Activated CD4-positive, alpha-beta T cell treated with anti-CD3 and anti-CD28 coated beads, Interleukin-10, Interleukin-2, amounts not matched to agents 100 ng/mL and 50 ng/mL, durations not matched to agents 16 hours and 8 hours (primary cell): Measurements from ENCODE around the gene DCAF8.

ENCODE experiments used
- DNase-seq: peaks from one replicate; pipeline ENCODE4 v3.0.0-alpha.2; 2020

The DCAF8 gene

GRCh38 chr1:160197231-160197630 is 65.1 kb downstream of the DCAF8 start:
- no peak for DNase-seq

- DNase-seq = no peak
Observed at GRCh38 chr1:160196143-160196542, 66.2 kb downstream of the DCAF8 start.

- DNase-seq = no peak
Observed at GRCh38 chr1:160194737-160195059, 67.7 kb downstream of the DCAF8 start.

GRCh38 chr1:160193832-160194736 is 68.3 kb downstream of the DCAF8 start:
- DNase-seq = no peak

GRCh38 chr1:160193091-160193819 is 69.1 kb downstream of the DCAF8 start:
- peak; percentile 81 for DNase-seq

- no peak for DNase-seq
Observed at GRCh38 chr1:160192234-160192633, 70.1 kb downstream of the DCAF8 start.

GRCh38 chr1:160191756-160192155 is 70.6 kb downstream of the DCAF8 start:
- no peak for DNase-seq

GRCh38 chr1:160189649-160190625 is 72.4 kb downstream of the DCAF8 start, which contains the start of gene CASQ1:
TSS of gene CASQ1 (plus strand) at chr1:160190575. CDS start at chr1:160190752, 177 bp downstream.
- no peak for DNase-seq

GRCh38 chr1:160188341-160188740 is 74.0 kb downstream of the DCAF8 start:
- no peak for DNase-seq

GRCh38 chr1:160187407-160187806 is 74.9 kb downstream of the DCAF8 start:
- no peak for DNase-seq

GRCh38 chr1:160186729-160187128 is 75.6 kb downstream of the DCAF8 start:
- DNase-seq = no peak

GRCh38 chr1:160186246-160186645 is 76.1 kb downstream of the DCAF8 start:
- DNase-seq = no peak

GRCh38 chr1:160179336-160179735 is 83.0 kb downstream of the DCAF8 start:
- DNase-seq = no peak

GRCh38 chr1:160178731-160179130 is 83.6 kb downstream of the DCAF8 start:
- no peak for DNase-seq

- no peak for DNase-seq
Observed at GRCh38 chr1:160177667-160178066, 84.7 kb downstream of the DCAF8 start.

- DNase-seq = no peak
Observed at GRCh38 chr1:160177231-160177630, 85.1 kb downstream of the DCAF8 start.

GRCh38 chr1:160171980-160172379 is 90.4 kb downstream of the DCAF8 start:
- no peak for DNase-seq

- DNase-seq = no peak
Observed at GRCh38 chr1:160171354-160171753, 91.0 kb downstream of the DCAF8 start.

GRCh38 chr1:160169553-160170399 is 92.6 kb downstream of the DCAF8 start:
- DNase-seq = peak; percentile 47

- DNase-seq = no peak
Observed at GRCh38 chr1:160168609-160169369, 93.6 kb downstream of the DCAF8 start.

GRCh38 chr1:160168016-160168415 is 94.3 kb downstream of the DCAF8 start:
- DNase-seq = no peak
